Caki2 (cell line): ENCODE measurements around the gene STRN3. TPM values are rescaled to one million over a fixed set of nuclear protein-coding genes. Genes with fewer than 3 reads are reported as not detected.
"Not testable (repeated sequence)": the region's sequence is repeated elsewhere in the genome, so short reads cannot be mapped to it uniquely, and the experiment has no call there.

Experiments used
- DNase-seq: peaks from one replicate; pipeline ENCODE4 v3.0.0-alpha.2; 2015; ENCODE audit warnings: low read depth
- in situ Hi-C: cut with HindIII; loops from 2 replicates; pipeline ENCODE4 v1.10.0; 2016; ENCODE audit warnings: low sequenced_read_pairs, low pct_unique_long_range_greater_than_20kb, mixed read lengths
- total RNA-seq: library from RNA; depleted of rRNA; stranded (reverse); fragments of >200 nt; shearing (Covaris generic); gene quantifications from 2 replicates; pipeline ENCODE4 v1.2.3, GENCODE V29; 2014; ENCODE audit warnings: low replicate concordance; rRNA removed

The STRN3 gene, protein sequence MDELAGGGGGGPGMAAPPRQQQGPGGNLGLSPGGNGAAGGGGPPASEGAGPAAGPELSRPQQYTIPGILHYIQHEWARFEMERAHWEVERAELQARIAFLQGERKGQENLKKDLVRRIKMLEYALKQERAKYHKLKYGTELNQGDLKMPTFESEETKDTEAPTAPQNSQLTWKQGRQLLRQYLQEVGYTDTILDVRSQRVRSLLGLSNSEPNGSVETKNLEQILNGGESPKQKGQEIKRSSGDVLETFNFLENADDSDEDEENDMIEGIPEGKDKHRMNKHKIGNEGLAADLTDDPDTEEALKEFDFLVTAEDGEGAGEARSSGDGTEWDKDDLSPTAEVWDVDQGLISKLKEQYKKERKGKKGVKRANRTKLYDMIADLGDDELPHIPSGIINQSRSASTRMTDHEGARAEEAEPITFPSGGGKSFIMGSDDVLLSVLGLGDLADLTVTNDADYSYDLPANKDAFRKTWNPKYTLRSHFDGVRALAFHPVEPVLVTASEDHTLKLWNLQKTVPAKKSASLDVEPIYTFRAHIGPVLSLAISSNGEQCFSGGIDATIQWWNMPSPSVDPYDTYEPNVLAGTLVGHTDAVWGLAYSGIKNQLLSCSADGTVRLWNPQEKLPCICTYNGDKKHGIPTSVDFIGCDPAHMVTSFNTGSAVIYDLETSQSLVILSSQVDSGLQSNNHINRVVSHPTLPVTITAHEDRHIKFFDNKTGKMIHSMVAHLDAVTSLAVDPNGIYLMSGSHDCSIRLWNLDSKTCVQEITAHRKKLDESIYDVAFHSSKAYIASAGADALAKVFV
- 37.3 and 42.6 TPM in 2 replicates for total RNA-seq

- in situ Hi-C loops, result no loop called here
- DNase-seq, result no peak
Observed at GRCh38 chr14:31026077-31026449, at the start of gene STRN3. Gene STRN3, minus strand, starts transcription at chr14:31026379. Its CDS starts 194 bp downstream, at chr14:31026185.

GRCh38 chr14:31075144-31075543, 49.0 kb upstream of the STRN3 start:
- DNase-seq, result no peak
- in situ Hi-C loops, result no loop called here

GRCh38 chr14:31071151-31071550, 45.0 kb upstream of the STRN3 start:
- in situ Hi-C loops, result no loop called here

DNA sequence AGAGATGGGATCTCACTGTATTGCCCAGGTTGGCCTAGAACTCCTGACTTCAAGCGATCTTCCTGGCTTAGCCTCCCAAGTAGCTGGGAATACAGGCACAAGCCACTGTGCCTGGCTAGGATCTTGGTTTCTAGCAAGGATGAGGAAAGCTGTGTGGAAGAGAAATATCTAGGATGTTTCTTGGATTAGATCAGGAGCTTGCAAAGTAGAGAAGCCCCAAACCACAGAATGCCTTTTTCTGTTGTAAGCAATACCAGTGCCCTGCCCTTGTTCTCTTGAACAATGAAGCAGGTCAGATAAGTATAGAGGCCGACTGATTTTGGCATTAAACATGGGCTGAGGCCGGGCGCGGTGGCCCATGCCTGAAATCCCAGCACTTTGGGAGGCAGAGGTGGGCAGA, 44.3 kb upstream of the STRN3 start:
- peak; percentile 6 for DNase-seq
- in situ Hi-C loops, result no loop called here

More at GRCh38 chr14:31071151-31071550, 45.0 kb upstream of the STRN3 start:
- DNase-seq, result no peak

DNA sequence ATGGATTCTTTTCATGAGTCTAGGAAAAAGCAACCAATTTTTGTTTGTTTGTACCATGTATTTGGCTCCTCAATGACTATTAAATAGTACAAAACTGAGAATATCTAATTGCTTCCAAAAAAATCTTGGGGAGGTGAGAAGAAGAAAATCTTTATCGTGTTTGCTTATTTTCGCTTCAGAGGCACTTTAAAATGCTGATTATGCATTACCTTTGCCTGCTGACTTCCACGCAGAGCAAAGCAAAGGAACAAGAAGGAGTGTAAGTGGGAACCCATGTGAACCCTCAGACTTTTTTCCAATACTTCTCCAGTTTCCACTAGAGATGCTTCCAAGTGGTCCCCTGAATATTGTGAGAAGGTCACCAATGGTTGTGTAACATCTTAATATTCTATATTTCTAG, 43.2 kb upstream of the STRN3 start:
- in situ Hi-C loops, result no loop called here
- DNase-seq, result no peak

- in situ Hi-C loops, result no loop called here
- no peak for DNase-seq
Observed at GRCh38 chr14:31068235-31068634, 42.1 kb upstream of the STRN3 start.

- in situ Hi-C loops, DNase-seq: not testable (repeated sequence)
Observed at GRCh38 chr14:31062908-31063307, 36.7 kb upstream of the STRN3 start.

- no peak for DNase-seq
- in situ Hi-C loops, result no loop called here
Observed at GRCh38 chr14:31060253-31060875, 34.2 kb upstream of the STRN3 start.

GRCh38 chr14:31059152-31059924, 33.2 kb upstream of the STRN3 start:
- DNase-seq, result no peak

DNA sequence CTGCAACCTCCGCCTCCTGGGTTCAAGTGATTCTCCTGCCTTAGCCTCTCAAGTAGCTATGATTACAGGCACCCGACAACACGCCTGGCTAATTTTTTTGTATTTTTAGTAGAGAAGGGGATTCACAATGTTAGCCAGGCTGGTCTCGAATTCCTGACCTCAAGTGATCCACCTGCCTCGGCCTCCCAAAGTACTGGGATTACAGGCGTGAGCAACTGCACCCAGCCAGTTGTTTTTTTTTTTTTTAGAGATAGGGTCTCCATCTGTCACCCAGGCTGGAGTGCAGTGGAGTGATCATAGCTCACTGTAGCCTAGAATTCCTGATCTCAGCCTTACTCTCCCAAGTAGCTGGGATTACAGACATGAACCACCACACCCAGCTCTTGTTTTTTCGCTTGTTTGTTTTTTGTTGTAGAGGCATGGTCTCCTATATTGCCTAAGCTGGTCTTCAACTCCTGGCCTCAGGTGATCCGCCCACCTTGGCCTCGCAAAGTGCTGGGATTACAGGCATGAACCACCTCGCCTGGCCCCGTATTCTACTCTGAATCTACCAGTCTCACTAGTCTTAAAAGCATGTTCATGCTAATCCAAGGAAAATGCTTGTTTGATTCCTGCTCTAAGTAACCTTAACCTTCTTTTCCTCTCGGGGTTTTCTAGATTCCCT, 31.7 kb upstream of the STRN3 start:
- no peak for DNase-seq
- in situ Hi-C loops, result no loop called here

More at GRCh38 chr14:31059152-31059924, 33.2 kb upstream of the STRN3 start:
- in situ Hi-C loops, result no loop called here

DNA sequence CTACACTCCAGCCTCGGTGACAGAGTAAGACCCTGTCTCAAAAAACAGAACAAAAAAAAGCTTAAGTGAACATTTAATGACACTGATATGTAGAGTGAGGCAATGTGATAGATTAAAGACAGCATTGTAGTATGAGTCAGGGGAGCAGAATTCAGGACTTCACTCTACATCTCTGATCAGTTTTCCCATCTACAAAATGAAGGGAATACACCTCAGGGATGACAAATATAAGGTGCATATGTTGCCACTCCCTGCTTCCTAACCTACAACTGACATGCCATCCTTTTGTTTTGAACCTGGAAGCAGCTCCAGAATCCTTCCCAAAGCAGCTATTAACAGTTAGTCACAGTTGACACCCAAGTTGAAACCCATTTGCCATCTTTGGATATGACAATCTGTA, 30.9 kb upstream of the STRN3 start:
- in situ Hi-C loops, result no loop called here
- no peak for DNase-seq

- DNase-seq, in situ Hi-C loops: not testable (repeated sequence)
Observed at GRCh38 chr14:31052905-31053586, 26.9 kb upstream of the STRN3 start.

GRCh38 chr14:31051511-31051910, 25.3 kb upstream of the STRN3 start:
- in situ Hi-C loops, result no loop called here
- DNase-seq, result no peak

DNA sequence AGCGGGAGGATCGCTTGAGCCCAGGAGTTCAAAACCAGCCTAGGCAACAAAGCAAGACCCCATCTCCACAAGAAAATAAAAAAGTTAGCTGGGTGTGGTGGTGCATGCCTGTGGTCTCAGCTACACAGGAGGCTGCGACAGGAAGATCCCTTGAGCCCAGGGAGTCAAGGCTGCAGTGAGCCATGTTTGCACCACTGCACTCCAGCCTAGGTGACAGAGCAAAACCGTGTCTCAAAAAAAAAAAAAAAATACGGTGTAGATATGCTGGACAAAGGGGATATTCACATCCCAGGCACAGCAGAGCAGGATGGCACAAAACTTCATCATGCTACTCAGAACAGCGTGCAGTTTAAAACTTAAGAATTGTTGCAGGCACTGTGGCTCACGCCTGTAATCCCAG, 24.8 kb upstream of the STRN3 start:
- no peak for DNase-seq
- in situ Hi-C loops, result no loop called here

DNA sequence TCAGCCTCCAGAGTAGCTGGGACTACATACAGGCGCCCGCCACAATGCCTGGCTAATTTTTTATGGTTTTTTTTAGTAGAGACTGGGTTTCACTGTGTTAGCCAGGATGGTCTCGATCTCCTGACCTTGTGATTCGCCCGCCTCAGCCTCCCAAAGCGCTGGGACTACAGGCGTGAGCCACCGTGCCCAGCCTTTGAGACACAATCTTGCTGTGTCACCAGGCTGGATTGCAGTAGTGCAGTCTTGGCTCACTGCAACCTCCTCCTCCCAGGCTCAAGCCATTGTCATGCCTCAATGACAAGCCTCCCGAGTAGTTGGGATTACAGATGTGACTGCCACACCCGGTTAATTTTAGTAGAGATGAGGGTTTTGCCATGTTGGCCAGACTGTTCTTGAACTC, 21.3 kb upstream of the STRN3 start:
- in situ Hi-C loops, result no loop called here
- no peak for DNase-seq

- in situ Hi-C loops, result no loop called here
- DNase-seq, result no peak
Observed at GRCh38 chr14:31045501-31046080, 19.4 kb upstream of the STRN3 start.

DNA sequence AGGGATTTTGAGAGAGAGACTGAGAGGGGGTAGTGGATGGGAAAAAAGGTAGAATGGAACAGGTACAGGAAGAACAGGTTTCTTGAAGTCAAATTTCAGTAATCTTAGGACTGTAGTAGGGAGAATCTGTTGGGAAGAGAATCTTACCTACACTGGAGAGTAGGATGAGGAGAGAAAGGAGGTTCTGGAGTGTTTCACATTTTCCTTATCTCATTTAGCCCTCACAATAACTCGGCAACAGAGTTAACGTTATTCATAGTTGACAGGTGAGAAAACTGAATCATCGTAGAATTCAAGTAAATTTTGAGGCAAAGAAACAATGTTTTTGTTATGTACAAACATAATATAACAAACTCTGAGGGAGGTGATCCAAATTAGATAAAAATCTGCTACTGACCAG, 17.2 kb upstream of the STRN3 start:
- no peak for DNase-seq
- in situ Hi-C loops, result no loop called here
